ENCODE data around the gene UQCRC1.

The UQCRC1 gene

GRCh38 chr3:48609088-48610005 lies at the start of gene UQCRC1:
Gene UQCRC1 (minus strand): TSS chr3:48609646. CDS start chr3:48609620, 26 bp downstream.
- peak; percentile 94 for DNase-seq

- peak; percentile 31 to 51 for DNase-seq
Observed at GRCh38 chr3:48656841-48657281, 47.4 kb upstream of the UQCRC1 start.

- peak; percentile 86 to 89 for DNase-seq
Observed at GRCh38 chr3:48656061-48656840, 46.8 kb upstream of the UQCRC1 start.

GRCh38 chr3:48655606-48656005 lies 46.2 kb upstream of the UQCRC1 start:
- peak; percentile 43 to 65 for DNase-seq

- no peak for DNase-seq
Observed at GRCh38 chr3:48655063-48655462, 45.6 kb upstream of the UQCRC1 start.

- no peak for DNase-seq
Observed at GRCh38 chr3:48652923-48653715, 43.7 kb upstream of the UQCRC1 start.

GRCh38 chr3:48651771-48652170 lies 42.3 kb upstream of the UQCRC1 start:
- DNase-seq, result no peak

- no peak for DNase-seq
Observed at GRCh38 chr3:48650723-48651122, 41.3 kb upstream of the UQCRC1 start.

GRCh38 chr3:48648188-48648850 lies 38.9 kb upstream of the UQCRC1 start:
- no peak for DNase-seq

GRCh38 chr3:48647714-48648113 lies 38.3 kb upstream of the UQCRC1 start:
- no peak for DNase-seq

- no peak for DNase-seq
Observed at GRCh38 chr3:48644898-48645760, 35.7 kb upstream of the UQCRC1 start.

- DNase-seq, result no peak
Observed at GRCh38 chr3:48642605-48643004, 33.2 kb upstream of the UQCRC1 start.

GRCh38 chr3:48641396-48641795 lies 31.9 kb upstream of the UQCRC1 start:
- no peak for DNase-seq

GRCh38 chr3:48639944-48640606 lies 30.6 kb upstream of the UQCRC1 start:
- DNase-seq, result no peak

GRCh38 chr3:48637305-48637704 lies 27.9 kb upstream of the UQCRC1 start:
- no peak for DNase-seq

GRCh38 chr3:48636149-48636655 lies 26.8 kb upstream of the UQCRC1 start:
- no peak for DNase-seq

GRCh38 chr3:48635222-48636021 lies 26.0 kb upstream of the UQCRC1 start, which contains the start of gene SLC26A6:
Gene SLC26A6 (minus strand): TSS chr3:48635461. CDS start chr3:48635393, 68 bp downstream.
- DNase-seq, result peak; percentile 91 to 93

- DNase-seq, result peak; percentile 21 to 32
Observed at GRCh38 chr3:48634661-48635221, 25.3 kb upstream of the UQCRC1 start.

GRCh38 chr3:48633743-48634142 lies 24.3 kb upstream of the UQCRC1 start:
- DNase-seq, result no peak
